SK-N-SH (cell line): ENCODE data around the gene PFKL. TPM values are rescaled to one million over a fixed set of nuclear protein-coding genes. Genes with fewer than 3 reads are reported as not detected.

Experiments
- CTCF ChIA-PET: fragments of 300-600, 350-600 bp; formaldehyde crosslinking; extraction: SDS; loops from one replicate; lab custom pipeline; 2021; lab: Yijun Ruan, JAX
- POLR2A ChIA-PET: fragments of 350-600 bp; sonication (Branson Sonifier 250); formaldehyde crosslinking; extraction: SDS; loops from one replicate; lab custom pipeline; 2020; ENCODE audit warnings: antibody characterized with exemption, inconsistent platforms; lab: Yijun Ruan, JAX
- DNase-seq: peaks from one replicate; pipeline ENCODE4 v3.0.0; 2012
- H2AFZ ChIP-seq: fragments of 200-600 bp; sonication (generic); 2 replicates; pipeline ENCODE4 v1.8.1; 2016; ENCODE audit warnings: antibody characterized with exemption, mild to moderate bottlenecking, low read depth
- H3F3A ChIP-seq: fragments of 200-600 bp; sonication (generic); replicated peaks from 2 replicates; pipeline ENCODE3; 2016; ENCODE audit warnings: antibody characterized with exemption, mild to moderate bottlenecking; ENCODE audit not compliant: insufficient read depth
- H3K27ac ChIP-seq, 2 experiments: fragments of 200-500 bp in 1 of 2; fragments of 200-600 bp in 1 of 2; sonication (Bioruptor generic) in 1 of 2; sonication (generic), shearing (Covaris generic) in 1 of 2; 2 replicates each; pipeline versions ENCODE4 v1.5.1 to v1.6.1; 2014 to 2016; ENCODE audit warnings: low read depth in 2 of 2, inconsistent platforms in 1 of 2, low read length in 1 of 2, mild to moderate bottlenecking in 1 of 2, mixed read lengths in 1 of 2
- H3K27me3 ChIP-seq: fragments of 200-600 bp; sonication (generic), shearing (Covaris generic); 2 replicates; pipeline ENCODE4 v1.6.1; 2016; ENCODE audit warnings: mixed run types; ENCODE audit not compliant: insufficient read depth
- H3K36me3 ChIP-seq, 2 experiments: fragments of 200-500 bp in 1 of 2; fragments of 200-600 bp in 1 of 2; sonication (Bioruptor generic) in 1 of 2; sonication (generic) in 1 of 2; replicated peaks in 1 of 2; 2 replicates each; pipeline versions ENCODE3 to v1.5.1; 2014 to 2016; ENCODE audit warnings: low read length in 1 of 2, mild to moderate bottlenecking in 1 of 2; ENCODE audit not compliant: insufficient read depth in 2 of 2, control insufficient read depth in 1 of 2
- H3K4me1 ChIP-seq, 2 experiments: fragments of 200-500 bp in 1 of 2; fragments of 200-600 bp in 1 of 2; sonication (Bioruptor generic) in 1 of 2; sonication (generic), shearing (Covaris generic) in 1 of 2; 2 replicates each; pipeline versions ENCODE4 v1.5.1 to v1.6.1; 2014 to 2016; ENCODE audit warnings: low read depth in 1 of 2, low read length in 1 of 2, mixed run types in 1 of 2; ENCODE audit not compliant: insufficient read depth in 2 of 2, control insufficient read depth in 1 of 2
- H3K4me2 ChIP-seq: fragments of 200-600 bp; sonication (generic), shearing (Covaris generic); 2 replicates; pipeline ENCODE4 v1.6.1; 2017; ENCODE audit warnings: mixed run types
- H3K4me3 ChIP-seq, 2 experiments: fragments of 200-500 bp in 1 of 2; fragments of 200-600 bp in 1 of 2; sonication (Bioruptor generic) in 1 of 2; sonication (generic), shearing (Covaris generic) in 1 of 2; 2 replicates each; pipeline versions ENCODE4 v1.5.1 to v1.8.1; 2014 to 2016; ENCODE audit warnings: low read depth in 2 of 2, inconsistent platforms in 1 of 2, low read length in 1 of 2, mild to moderate bottlenecking in 1 of 2, mixed read lengths in 1 of 2, moderate library complexity in 1 of 2
- H3K79me2 ChIP-seq: fragments of 200-600 bp; sonication (generic); 2 replicates; pipeline ENCODE4 v1.8.1; 2017; ENCODE audit warnings: mild to moderate bottlenecking; ENCODE audit not compliant: insufficient read depth
- H3K9ac ChIP-seq: fragments of 200-600 bp; sonication (generic); 2 replicates; pipeline ENCODE4 v1.6.1; 2017; ENCODE audit warnings: mixed run types
- H3K9me2 ChIP-seq: fragments of 200-600 bp; sonication (generic); 2 replicates; pipeline ENCODE4 v1.6.1; 2017; ENCODE audit warnings: mixed run types
- H3K9me3 ChIP-seq: fragments of 200-600 bp; sonication (generic); 2 replicates; pipeline ENCODE4 v1.6.1; 2017; ENCODE audit warnings: mixed run types, mild to moderate bottlenecking, moderate library complexity
- H4K20me1 ChIP-seq: fragments of 200-600 bp; sonication (generic); 2 replicates; pipeline ENCODE4 v1.6.1; 2017; ENCODE audit warnings: mild to moderate bottlenecking, mixed run types; ENCODE audit not compliant: insufficient read depth
- CHD2 ChIP-seq: fragments of 150-350 bp; IDR thresholded peaks from 2 replicates; pipeline ENCODE4 v1.6.1; 2018; ENCODE audit warnings: low read length; ENCODE audit not compliant: partially characterized antibody
- EZH2phosphoT487 ChIP-seq: fragments of 200-600 bp; sonication (generic); IDR thresholded peaks from 2 replicates; pipeline ENCODE4 v1.6.1; 2017; ENCODE audit warnings: low read depth, mixed run types, mild to moderate bottlenecking, antibody characterized with exemption, moderate library complexity, borderline replicate concordance
- FOXJ3 ChIP-seq: sonication (generic); formaldehyde crosslinking; IDR thresholded peaks from 2 replicates; pipeline ENCODE4 v1.5.1; 2020; ENCODE audit warnings: mild to moderate bottlenecking, missing genetic modification reagents
- IRF3 ChIP-seq: fragments of 150-350 bp; IDR thresholded peaks from 2 replicates; pipeline ENCODE4 v1.6.1; 2016; ENCODE audit warnings: mild to moderate bottlenecking, low read depth, low read length
- MEF2A ChIP-seq: IDR thresholded peaks from 2 replicates; pipeline ENCODE4 v1.4.0; 2012; ENCODE audit warnings: low read depth, borderline replicate concordance
- MXI1 ChIP-seq: IDR thresholded peaks from 2 replicates; pipeline ENCODE4 v1.6.1; 2012; ENCODE audit warnings: mild to moderate bottlenecking, low read depth, low read length, improper control_type of control experiment
- NFIC ChIP-seq: IDR thresholded peaks from 2 replicates; pipeline ENCODE4 v1.4.0; 2012; ENCODE audit warnings: borderline replicate concordance
- NRF1 ChIP-seq: IDR thresholded peaks from 2 replicates; pipeline ENCODE4 v1.6.1; 2012; ENCODE audit warnings: low read depth, mild to moderate bottlenecking, low read length
- POLR2AphosphoS5 ChIP-seq: IDR thresholded peaks from 2 replicates; pipeline ENCODE4 v1.6.1; 2012; ENCODE audit warnings: low read depth, low read length
- RAD21 ChIP-seq: IDR thresholded peaks from 2 replicates; pipeline ENCODE4 v1.6.1; 2012; ENCODE audit warnings: mild to moderate bottlenecking, low read length
- RCOR1 ChIP-seq: fragments of 150-350 bp; IDR thresholded peaks from 2 replicates; pipeline ENCODE4 v1.6.1; 2017; ENCODE audit warnings: antibody characterized with exemption, low read length
- RXRA ChIP-seq: IDR thresholded peaks from 2 replicates; pipeline ENCODE4 v1.4.0; 2012; ENCODE audit warnings: low read depth, mild to moderate bottlenecking, borderline replicate concordance
- SIN3A ChIP-seq: IDR thresholded peaks from 2 replicates; pipeline ENCODE4 v1.6.1; 2012; ENCODE audit warnings: low read depth, mild to moderate bottlenecking, low read length, moderate library complexity, borderline replicate concordance
- SMC3 ChIP-seq: IDR thresholded peaks from 2 replicates; pipeline ENCODE4 v1.6.1; 2012; ENCODE audit warnings: low read depth, low read length, improper control_type of control experiment
- TCF12 ChIP-seq: IDR thresholded peaks from 2 replicates; pipeline ENCODE4 v1.4.0; 2012
- TEAD4 ChIP-seq: IDR thresholded peaks from 2 replicates; pipeline ENCODE4 v1.4.0; 2012; ENCODE audit warnings: mild to moderate bottlenecking, borderline replicate concordance; ENCODE audit not compliant: insufficient read depth
- YY1 ChIP-seq: IDR thresholded peaks from 2 replicates; pipeline ENCODE4 v1.4.0; 2012; ENCODE audit warnings: low read depth, mild to moderate bottlenecking
- WGBS: methylation state at CpG from one replicate; pipeline ENCODE4 v1.1.6; 2017; ENCODE audit warnings: low lambda C conversion rate; 5-methylcytosine and 5-hydroxymethylcytosine counted together
- polyA plus RNA-seq, 3 experiments: library from polyadenylated mRNA; depleted of rRNA; stranded (reverse); fragments of >200 nt; gene quantifications; 2 replicates each; pipeline ENCODE4 v1.2.3, GENCODE V29; 2012
- TF ChIP-seq, protein P1 (sequence below): IDR thresholded peaks from 2 replicates; pipeline ENCODE4; 2012
- TF ChIP-seq, protein P2 (sequence below): IDR thresholded peaks from 2 replicates; pipeline ENCODE4 v1.4.0; 2012; ENCODE audit warnings: low read depth, borderline replicate concordance
- TF ChIP-seq, protein P3 (sequence below): fragments of 200-600 bp; sonication (generic); IDR thresholded peaks from 2 replicates; pipeline ENCODE4 v1.6.1; 2017; ENCODE audit warnings: antibody characterized with exemption, mild to moderate bottlenecking, moderate library complexity

PFKL gene
- polyA plus RNA-seq, 1 of the 3 experiments (the other 2 are of a cell fraction): 118 TPM

- Histone ChIP-seq H3K4me1 (peaks cover 0 to 2% of the 10 kb centered on the region in 2 experiments; a peak in 1 of 4 replicates), H3K36me3 (peaks cover 0 to 52% of the 10 kb centered on the region in 2 experiments), H3K9me3 (no peaks in the 10 kb centered on the region), H3F3A (no peaks in the 10 kb centered on the region), H4K20me1 (no peaks in the 10 kb centered on the region), H3K79me2 (no peaks in the 10 kb centered on the region), H3K4me2 (no peak overlapping the region), H3K27me3 (no peaks in the 10 kb centered on the region), H3K9me2 (no peaks in the 10 kb centered on the region), H3K9ac (no peak overlapping the region), H3K27ac (no peak overlapping the region), H3K4me3 (no peak overlapping the region), H2AFZ (no peak overlapping the region)
- no peak for DNase-seq
- no CpG with 5 or more reads among the region's 20 CpGs for WGBS
- TF ChIP-seq, protein P1, sequence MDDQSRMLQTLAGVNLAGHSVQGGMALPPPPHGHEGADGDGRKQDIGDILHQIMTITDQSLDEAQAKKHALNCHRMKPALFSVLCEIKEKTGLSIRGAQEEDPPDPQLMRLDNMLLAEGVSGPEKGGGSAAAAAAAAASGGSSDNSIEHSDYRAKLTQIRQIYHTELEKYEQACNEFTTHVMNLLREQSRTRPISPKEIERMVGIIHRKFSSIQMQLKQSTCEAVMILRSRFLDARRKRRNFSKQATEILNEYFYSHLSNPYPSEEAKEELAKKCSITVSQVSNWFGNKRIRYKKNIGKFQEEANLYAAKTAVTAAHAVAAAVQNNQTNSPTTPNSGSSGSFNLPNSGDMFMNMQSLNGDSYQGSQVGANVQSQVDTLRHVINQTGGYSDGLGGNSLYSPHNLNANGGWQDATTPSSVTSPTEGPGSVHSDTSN: no peak
- TF ChIP-seq TEAD4 (no peak), SMC3 (no peak), RXRA (no peak), NFIC (no peak), RAD21 (no peak), POLR2AphosphoS5 (no peak), MXI1 (no peak), NRF1 (no peak), IRF3 (no peak), EZH2phosphoT487 (no peak), RCOR1 (no peak), YY1 (no peak), FOXJ3 (CRISPR knock-in tag) (no peak), MEF2A (no peak), CHD2 (no peak), SIN3A (no peak), TCF12 (no peak)
- TF ChIP-seq, protein P2, sequence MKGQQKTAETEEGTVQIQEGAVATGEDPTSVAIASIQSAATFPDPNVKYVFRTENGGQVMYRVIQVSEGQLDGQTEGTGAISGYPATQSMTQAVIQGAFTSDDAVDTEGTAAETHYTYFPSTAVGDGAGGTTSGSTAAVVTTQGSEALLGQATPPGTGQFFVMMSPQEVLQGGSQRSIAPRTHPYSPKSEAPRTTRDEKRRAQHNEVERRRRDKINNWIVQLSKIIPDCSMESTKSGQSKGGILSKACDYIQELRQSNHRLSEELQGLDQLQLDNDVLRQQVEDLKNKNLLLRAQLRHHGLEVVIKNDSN: no peak
- TF ChIP-seq, protein P3, sequence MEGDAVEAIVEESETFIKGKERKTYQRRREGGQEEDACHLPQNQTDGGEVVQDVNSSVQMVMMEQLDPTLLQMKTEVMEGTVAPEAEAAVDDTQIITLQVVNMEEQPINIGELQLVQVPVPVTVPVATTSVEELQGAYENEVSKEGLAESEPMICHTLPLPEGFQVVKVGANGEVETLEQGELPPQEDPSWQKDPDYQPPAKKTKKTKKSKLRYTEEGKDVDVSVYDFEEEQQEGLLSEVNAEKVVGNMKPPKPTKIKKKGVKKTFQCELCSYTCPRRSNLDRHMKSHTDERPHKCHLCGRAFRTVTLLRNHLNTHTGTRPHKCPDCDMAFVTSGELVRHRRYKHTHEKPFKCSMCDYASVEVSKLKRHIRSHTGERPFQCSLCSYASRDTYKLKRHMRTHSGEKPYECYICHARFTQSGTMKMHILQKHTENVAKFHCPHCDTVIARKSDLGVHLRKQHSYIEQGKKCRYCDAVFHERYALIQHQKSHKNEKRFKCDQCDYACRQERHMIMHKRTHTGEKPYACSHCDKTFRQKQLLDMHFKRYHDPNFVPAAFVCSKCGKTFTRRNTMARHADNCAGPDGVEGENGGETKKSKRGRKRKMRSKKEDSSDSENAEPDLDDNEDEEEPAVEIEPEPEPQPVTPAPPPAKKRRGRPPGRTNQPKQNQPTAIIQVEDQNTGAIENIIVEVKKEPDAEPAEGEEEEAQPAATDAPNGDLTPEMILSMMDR: no peak
- CTCF ChIA-PET: interaction anchor here (1.1 kb wide), 1 partner anchor 13 kb away, joined by 3 read pairs; no protein-coding TSS in a partner anchor
- POLR2A ChIA-PET: interaction anchor here (0.5 kb wide), 1 partner anchor 15 kb away, joined by 3 read pairs; no protein-coding TSS in a partner anchor
These were observed 23.7 kb downstream of the PFKL start for GRCh38 chr21:44323591-44323990.
